Activated B cell treated with CpG ODN at 0.5 μM for 24 hours (primary cell): Measurements from ENCODE around the gene USE1. TPM values are rescaled to one million over a fixed set of nuclear protein-coding genes. Genes with fewer than 3 reads are reported as not detected.

Experiments
- ATAC-seq: fragments of 200-7000 bp; cut with Tn5 transposase; one replicate; pipeline ENCODE4 v1.10.0; 2021; ENCODE audit warnings: low read depth, mild to moderate bottlenecking, moderate library complexity
- CTCF ChIA-PET: fragments of 350-600 bp; sonication (Branson Sonifier 250); formaldehyde crosslinking; loops from one replicate; lab custom pipeline; 2021; ENCODE audit warnings: antibody characterized with exemption; lab: Charles Lee
- POLR2A ChIA-PET: fragments of 350-600 bp; sonication (Branson Sonifier 250); formaldehyde crosslinking; loops from one replicate; lab custom pipeline; 2021; ENCODE audit warnings: antibody characterized with exemption; lab: Charles Lee
- DNase-seq: peaks from one replicate; pipeline ENCODE4 v3.0.0; 2022
- H3K27ac Mint-ChIP-seq: one replicate; pipeline ENCODE4 v1.8.0; 2020; ENCODE audit warnings: mixed read lengths
- H3K27me3 Mint-ChIP-seq: one replicate; pipeline ENCODE4 v1.8.0; 2021; ENCODE audit warnings: mixed read lengths
- H3K36me3 Mint-ChIP-seq: one replicate; pipeline ENCODE4 v1.8.0; 2021; ENCODE audit warnings: low read depth, mixed read lengths
- H3K4me1 Mint-ChIP-seq: one replicate; pipeline ENCODE4 v1.8.0; 2021; ENCODE audit warnings: mixed read lengths
- H3K4me3 Mint-ChIP-seq: one replicate; pipeline ENCODE4 v1.8.0; 2020; ENCODE audit warnings: mild to moderate bottlenecking, mixed read lengths
- H3K9me3 Mint-ChIP-seq: one replicate; pipeline ENCODE4 v1.8.0; 2020; ENCODE audit warnings: mixed read lengths
- intact Hi-C: fragments of 100-400 bp; cut with micrococcal nuclease; formaldehyde crosslinking; loops from one replicate; pipeline ENCODE4 v1.15.1; 2024
- total RNA-seq: library from RNA; stranded (reverse); gene quantifications from 2 replicates; pipeline ENCODE4 v1.2.3, GENCODE V29; 2022
- TF ChIP-seq, protein P1 (sequence below): fragments of 200-600 bp; IDR thresholded peaks from one replicate; pipeline ENCODE4 v1.8.0; 2022; ENCODE audit warnings: antibody characterized with exemption, mild to moderate bottlenecking

The USE1 gene
- total RNA-seq, 1 donor from 2014 or later: 43.4 TPM

DNA sequence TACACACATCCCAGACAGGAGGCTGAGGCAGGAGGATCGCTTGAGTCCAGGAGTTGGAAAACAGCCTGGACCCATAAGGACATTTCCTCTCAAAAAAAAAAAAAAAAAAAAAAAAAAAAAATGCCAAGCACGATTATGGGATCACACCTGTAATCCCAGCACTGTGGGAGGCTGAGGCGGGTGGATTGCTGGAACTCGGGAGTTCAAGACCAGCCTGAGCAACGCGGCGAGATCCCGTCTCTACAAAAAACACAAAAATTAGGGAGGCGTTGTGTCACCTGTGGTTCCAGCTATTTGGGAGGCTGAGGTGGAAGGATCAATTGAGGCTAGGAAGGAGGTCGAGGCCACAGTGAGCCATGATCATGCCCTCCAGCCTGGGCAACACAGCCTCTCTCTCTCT, 9.9 kb downstream of the USE1 start:
- ATAC-seq (no peak), DNase-seq (no peak)
- Mint-ChIP-seq H3K9me3 (no peaks in the 10 kb centered on the region), H3K27me3 (no peaks in the 10 kb centered on the region), H3K4me1 (peaks cover 6% of the 10 kb centered on the region), H3K27ac (no peak overlapping the region), H3K4me3 (peak overlapping the region; percentile 24), H3K36me3 (peaks cover 10% of the 10 kb centered on the region)
- TF ChIP-seq, protein P1, sequence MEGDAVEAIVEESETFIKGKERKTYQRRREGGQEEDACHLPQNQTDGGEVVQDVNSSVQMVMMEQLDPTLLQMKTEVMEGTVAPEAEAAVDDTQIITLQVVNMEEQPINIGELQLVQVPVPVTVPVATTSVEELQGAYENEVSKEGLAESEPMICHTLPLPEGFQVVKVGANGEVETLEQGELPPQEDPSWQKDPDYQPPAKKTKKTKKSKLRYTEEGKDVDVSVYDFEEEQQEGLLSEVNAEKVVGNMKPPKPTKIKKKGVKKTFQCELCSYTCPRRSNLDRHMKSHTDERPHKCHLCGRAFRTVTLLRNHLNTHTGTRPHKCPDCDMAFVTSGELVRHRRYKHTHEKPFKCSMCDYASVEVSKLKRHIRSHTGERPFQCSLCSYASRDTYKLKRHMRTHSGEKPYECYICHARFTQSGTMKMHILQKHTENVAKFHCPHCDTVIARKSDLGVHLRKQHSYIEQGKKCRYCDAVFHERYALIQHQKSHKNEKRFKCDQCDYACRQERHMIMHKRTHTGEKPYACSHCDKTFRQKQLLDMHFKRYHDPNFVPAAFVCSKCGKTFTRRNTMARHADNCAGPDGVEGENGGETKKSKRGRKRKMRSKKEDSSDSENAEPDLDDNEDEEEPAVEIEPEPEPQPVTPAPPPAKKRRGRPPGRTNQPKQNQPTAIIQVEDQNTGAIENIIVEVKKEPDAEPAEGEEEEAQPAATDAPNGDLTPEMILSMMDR: no peak
- ChIA-PET CTCF (interaction anchor here (1.0 kb wide), 1 partner anchor 11 kb away, joined by 3 read pairs; no protein-coding TSS in a partner anchor), POLR2A (interaction anchor here (0.6 to 4.4 kb wide), 9 partner anchors 10 to 163 kb away, joined by 3 to 63 read pairs (median 9); partner anchors contain the start of genes BABAM1, USE1 and USHBP1)
- intact Hi-C loops: loop anchor here (5.0 kb wide), 1 partner anchor 98 kb away; no protein-coding TSS in a partner anchor

DNA sequence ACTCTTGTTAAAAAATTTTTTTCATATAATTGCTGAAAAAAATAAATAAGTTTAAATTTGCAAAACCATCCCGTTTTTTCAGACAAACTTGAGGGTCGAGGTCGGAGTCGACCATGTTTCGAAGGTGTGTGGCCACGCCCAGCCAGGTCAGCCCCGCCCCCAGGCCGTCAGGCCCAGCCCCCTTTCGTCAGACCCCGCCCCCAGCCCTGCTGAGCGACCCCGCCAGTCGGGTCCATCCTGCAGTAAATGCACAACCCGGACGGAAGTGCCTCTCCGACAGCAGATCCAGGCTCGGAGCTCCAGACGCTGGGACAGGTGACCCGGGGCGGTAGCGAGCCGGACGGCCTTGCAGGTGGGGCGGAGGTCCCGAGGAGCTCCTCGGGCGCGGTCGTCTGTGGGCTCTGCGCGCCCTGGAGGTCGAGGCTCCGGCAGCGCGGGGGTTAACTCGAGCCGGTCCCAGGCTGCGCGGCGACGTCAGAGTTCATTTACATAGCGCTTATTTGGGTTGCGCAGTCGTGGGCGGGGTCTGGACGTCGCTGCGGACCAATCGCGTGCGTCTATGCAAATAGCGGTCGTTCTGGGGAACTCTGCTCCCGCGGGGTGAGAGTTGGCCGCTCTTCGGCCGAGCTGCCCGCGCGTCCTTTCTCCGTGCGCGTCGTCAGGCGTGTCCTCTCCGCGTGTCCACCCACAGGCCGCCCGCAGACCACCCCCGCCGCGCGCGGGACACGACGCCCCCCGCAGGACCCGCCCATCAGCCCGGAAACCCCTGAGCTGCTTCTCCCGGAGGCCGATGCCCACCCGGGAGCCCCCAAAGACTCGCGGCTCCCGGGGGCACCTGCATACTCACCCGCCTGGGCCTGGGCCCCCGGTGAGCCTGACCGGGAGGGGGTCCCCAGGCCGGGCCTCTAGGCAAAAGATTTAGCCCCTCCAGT, 11.1 kb downstream of the USE1 start, which contains the start of gene OCEL1:
Gene OCEL1 (plus strand): TSS at position 225 of the 932 bp plus-strand sequence. CDS start 22 bp downstream, at position 247.
- peaks cover 6% of the 10 kb centered on the region for H3K4me1 Mint-ChIP-seq
- POLR2A ChIA-PET: interaction anchor here (0.6 to 4.4 kb wide), 25 partner anchors 9 to 1148 kb away, joined by 3 to 63 read pairs (median 5); partner anchors contain the start of genes ANO8, BABAM1, HAUS8 and MRPL34
- ATAC-seq (peak; percentile 90), DNase-seq (peak; percentile 95)
- peak within 1 kb of the TSS; percentile 95 for H3K4me3 Mint-ChIP-seq
- CTCF ChIA-PET: interaction anchor here (1.0 to 1.4 kb wide), 3 partner anchors 9 to 47 kb away, joined by 3 read pairs; no protein-coding TSS in a partner anchor
- H3K27ac Mint-ChIP-seq: peak within 1 kb of the TSS; percentile 97
- TF ChIP-seq, protein P1: no peak
- no peaks in the 10 kb centered on the region for H3K9me3 Mint-ChIP-seq
- intact Hi-C loops: loop anchor here (1.0 to 5.0 kb wide), 9 partner anchors 9 to 151 kb away; partner anchors contain the start of genes BABAM1, DDA1, HAUS8 and MYO9B
- H3K27me3 Mint-ChIP-seq: no peaks in the 10 kb centered on the region
- peaks cover 9% of the 10 kb centered on the region for H3K36me3 Mint-ChIP-seq

GRCh38 chr19:17227798-17228367, 12.7 kb downstream of the USE1 start:
- DNase-seq: no peak
- H3K27me3 Mint-ChIP-seq: no peaks in the 10 kb centered on the region
- H3K4me3 Mint-ChIP-seq: no peak overlapping the region
- POLR2A ChIA-PET: interaction anchor here (0.7 to 4.4 kb wide), 4 partner anchors 13 to 103 kb away, joined by 3 to 63 read pairs (median 10); partner anchors contain the start of genes BABAM1 and USE1
- no peak for ATAC-seq
- no peak overlapping the region for H3K27ac Mint-ChIP-seq
- H3K9me3 Mint-ChIP-seq: no peaks in the 10 kb centered on the region
- intact Hi-C loops: loop anchor here (2.0 to 5.0 kb wide), 2 partner anchors 19 to 101 kb away; no protein-coding TSS in a partner anchor
- CTCF ChIA-PET: no interaction called here
- H3K36me3 Mint-ChIP-seq: peaks cover 16% of the 10 kb centered on the region
- TF ChIP-seq, protein P1: no peak
- peaks cover 6% of the 10 kb centered on the region for H3K4me1 Mint-ChIP-seq

GRCh38 chr19:17229890-17230289, 14.7 kb downstream of the USE1 start:
- Mint-ChIP-seq H3K9me3 (no peaks in the 10 kb centered on the region), H3K27me3 (no peaks in the 10 kb centered on the region), H3K27ac (peak overlapping the region; percentile 12), H3K36me3 (peaks cover 16% of the 10 kb centered on the region), H3K4me3 (no peak overlapping the region), H3K4me1 (peaks cover 10% of the 10 kb centered on the region)
- CTCF ChIA-PET: no interaction called here
- ATAC-seq (no peak), DNase-seq (no peak)
- TF ChIP-seq, protein P1: no peak
- POLR2A ChIA-PET: no interaction called here
- intact Hi-C loops: loop anchor here (5.0 kb wide), 1 partner anchor 103 kb away; no protein-coding TSS in a partner anchor
